RWPE2 (cell line): ENCODE measurements around the gene SCRN1.

Source experiments
- ATAC-seq: fragments of 200-7000 bp; cut with Tn5 transposase; 3 replicates; pipeline ENCODE4 v1.9.1; 2021; ENCODE audit warnings: low read depth
- DNase-seq: peaks from one replicate; pipeline ENCODE4 v3.0.0-alpha.2; 2020; ENCODE audit warnings: low spot score
- H3K27ac ChIP-seq: fragments of 450-650 bp; 2 replicates; pipeline ENCODE4 v1.5.1; 2017; ENCODE audit warnings: mild to moderate bottlenecking; ENCODE audit not compliant: poor library complexity, severe bottlenecking
- H3K27me3 ChIP-seq: fragments of 250-450 bp; sonication (Bioruptor Pico); 2 replicates; pipeline ENCODE4 v1.5.1; 2021; ENCODE audit warnings: mild to moderate bottlenecking, moderate library complexity; ENCODE audit not compliant: insufficient read depth, poor library complexity, severe bottlenecking
- H3K36me3 ChIP-seq: fragments of 250-450 bp; sonication (Bioruptor Pico); 2 replicates; pipeline ENCODE4 v1.5.1; 2020; ENCODE audit warnings: low read depth, mild to moderate bottlenecking, moderate library complexity
- H3K4me1 ChIP-seq: fragments of 250-450 bp; sonication (Bioruptor Pico); 2 replicates; pipeline ENCODE4 v1.5.1; 2021; ENCODE audit warnings: mild to moderate bottlenecking, moderate library complexity; ENCODE audit not compliant: insufficient read depth, poor library complexity, severe bottlenecking
- H3K4me3 ChIP-seq: fragments of 250-450 bp; sonication (Bioruptor Pico); 2 replicates; pipeline ENCODE4 v1.5.1; 2021; ENCODE audit warnings: mild to moderate bottlenecking, moderate library complexity; ENCODE audit not compliant: severe bottlenecking
- H3K9me3 ChIP-seq: fragments of 250-450 bp; sonication (Bioruptor Pico); 2 replicates; pipeline ENCODE4 v1.5.1; 2021; ENCODE audit warnings: mild to moderate bottlenecking, moderate library complexity; ENCODE audit not compliant: severe bottlenecking
- CTCF ChIP-seq: fragments of 450-650 bp; IDR thresholded peaks from one replicate; pipeline ENCODE4 v1.5.1; 2017; ENCODE audit warnings: mild to moderate bottlenecking, moderate library complexity; ENCODE audit not compliant: poor library complexity, severe bottlenecking

Gene SCRN1

GRCh38 chr7:30010021-30010420 is 20.4 kb upstream of the SCRN1 start:
- Histone ChIP-seq H3K27me3 (no peaks in the 10 kb centered on the region), H3K36me3 (peaks cover 25% of the 10 kb centered on the region), H3K4me3 (no peak overlapping the region), H3K4me1 (no peaks in the 10 kb centered on the region), H3K27ac (no peak overlapping the region), H3K9me3 (no peaks in the 10 kb centered on the region)
- no peak for TF ChIP-seq CTCF
- no peak for ATAC-seq
- no peak for DNase-seq

- no peak for ATAC-seq
- DNase-seq = no peak
These were observed 15.9 kb upstream of the SCRN1 start for GRCh38 chr7:30005464-30005863.

GRCh38 chr7:30003098-30003497 is 13.5 kb upstream of the SCRN1 start:
- DNase-seq = no peak
- Histone ChIP-seq H3K4me3 (no peak overlapping the region), H3K4me1 (no peaks in the 10 kb centered on the region), H3K27ac (no peak overlapping the region), H3K27me3 (no peaks in the 10 kb centered on the region), H3K9me3 (no peaks in the 10 kb centered on the region), H3K36me3 (no peaks in the 10 kb centered on the region)
- no peak for TF ChIP-seq CTCF
- no peak for ATAC-seq

More at GRCh38 chr7:30005464-30005863, 15.9 kb upstream of the SCRN1 start:
- Histone ChIP-seq H3K4me1 (no peaks in the 10 kb centered on the region), H3K4me3 (no peak overlapping the region), H3K36me3 (no peaks in the 10 kb centered on the region), H3K9me3 (no peaks in the 10 kb centered on the region), H3K27ac (no peak overlapping the region), H3K27me3 (no peaks in the 10 kb centered on the region)
- TF ChIP-seq CTCF = no peak

DNA sequence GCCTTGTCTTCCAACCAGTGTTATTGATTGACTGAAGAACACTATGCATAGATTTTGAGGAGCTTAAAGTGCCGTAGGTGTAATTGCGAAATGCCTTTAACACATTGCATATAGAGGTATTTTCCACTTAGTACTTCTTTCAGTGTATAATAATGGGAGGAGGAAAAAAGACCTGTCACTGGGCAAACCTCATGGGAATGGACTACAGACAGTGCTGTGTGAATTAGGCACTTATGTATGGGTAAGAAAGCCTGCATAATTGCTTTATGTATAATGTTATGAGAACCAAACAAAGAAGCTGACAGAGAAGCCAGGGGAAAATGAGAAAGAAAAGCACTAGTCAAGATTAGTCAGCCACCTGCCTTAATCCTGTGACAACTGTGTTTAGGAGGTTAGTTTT is 12.4 kb upstream of the SCRN1 start:
- H3K4me1 ChIP-seq = no peaks in the 10 kb centered on the region
- H3K27me3 ChIP-seq = no peaks in the 10 kb centered on the region
- no peak overlapping the region for H3K27ac ChIP-seq
- no peak for ATAC-seq
- no peak for DNase-seq
- no peak for TF ChIP-seq CTCF
- H3K9me3 ChIP-seq = no peaks in the 10 kb centered on the region
- H3K36me3 ChIP-seq = no peaks in the 10 kb centered on the region
- H3K4me3 ChIP-seq = no peak overlapping the region

DNA sequence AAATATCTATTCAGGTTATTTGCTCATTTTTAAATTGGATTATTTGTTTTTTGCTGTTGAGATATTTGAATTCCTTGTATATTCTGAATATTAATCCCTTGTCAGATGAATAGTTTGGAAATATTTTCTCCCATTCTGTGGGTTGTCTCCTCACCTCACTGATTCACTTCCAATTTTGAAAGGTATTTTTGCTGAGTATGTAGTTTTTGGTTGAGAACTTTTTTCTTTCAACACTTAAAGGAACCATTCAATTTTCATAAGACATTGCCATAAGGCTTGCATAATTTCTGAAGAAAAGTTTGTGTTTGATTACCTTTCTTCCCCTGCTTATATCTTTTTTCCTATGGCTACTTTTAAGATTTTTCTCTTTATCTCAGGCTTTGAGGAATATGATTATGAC is 8.9 kb upstream of the SCRN1 start:
- H3K36me3 ChIP-seq = peaks cover 5% of the 10 kb centered on the region; the same call in 1 of the 2 replicates
- DNase-seq (no peak), ATAC-seq (no peak)
- TF ChIP-seq CTCF = no peak
- H3K27ac ChIP-seq = no peak overlapping the region
- H3K4me1 ChIP-seq = peaks cover 5% of the 10 kb centered on the region
- no peaks in the 10 kb centered on the region for H3K9me3 ChIP-seq
- H3K27me3 ChIP-seq = no peaks in the 10 kb centered on the region
- no peak overlapping the region for H3K4me3 ChIP-seq
